Transverse colon (tissue), 4 donors: ENCODE measurements around the gene AIRE. TPM values are rescaled to one million over a fixed set of nuclear protein-coding genes. Genes with fewer than 3 reads are reported as not detected.
A peak's percentile ranks its signal among the peaks of the same experiment; 100 is the strongest.
"Not testable (repeated sequence)": the region's sequence is repeated elsewhere in the genome, so short reads cannot be mapped to it uniquely, and the experiment has no call there.

Experiments
- DNase-seq: peaks from one replicate; pipeline ENCODE4 v3.0.0-alpha.2; 2019
- H3K27ac ChIP-seq, 4 donors: fragments of 200-600 bp; sonication (generic); 2 replicates each; pipeline ENCODE4 v1.5.1; 2016 to 2018; ENCODE audit warnings: inconsistent platforms in 4 of 4
- H3K27me3 ChIP-seq: fragments of 200-600 bp; sonication (generic); 2 replicates; pipeline ENCODE4 v1.5.1; 2017; ENCODE audit warnings: inconsistent platforms
- H3K36me3 ChIP-seq, 4 donors: fragments of 200-600 bp; sonication (generic); 2 replicates each; pipeline ENCODE4 v1.5.1; 2017 to 2019; ENCODE audit warnings: inconsistent platforms in 4 of 4
- H3K4me1 ChIP-seq, 4 donors: fragments of 200-600 bp; sonication (generic); 2 replicates each; pipeline ENCODE4 v1.5.1; 2017 to 2020; ENCODE audit warnings: inconsistent platforms in 4 of 4
- H3K4me3 ChIP-seq, 4 donors: fragments of 200-600 bp; sonication (generic); 1 replicate in 1 of 4; 2 replicates in 3 of 4; pipeline versions ENCODE4 v1.5.1 to v1.6.1; 2017 to 2019; ENCODE audit warnings: inconsistent platforms in 4 of 4
- H3K9me3 ChIP-seq, 2 donors: fragments of 200-600 bp; sonication (generic); 2 replicates each; pipeline ENCODE4 v1.5.1; 2017 to 2019; ENCODE audit warnings: inconsistent platforms in 2 of 2
- CTCF ChIP-seq, 5 experiments: fragments of 200-600 bp in 3 of 5; fragments of 450-650 bp in 2 of 5; sonication (generic) in 3 of 5; IDR thresholded peaks; 1 replicate in 2 of 5; 2 replicates in 3 of 5; pipeline ENCODE4 v1.5.1; 2016 to 2017; ENCODE audit warnings: antibody characterized with exemption in 5 of 5, inconsistent platforms in 3 of 5, mild to moderate bottlenecking in 2 of 5, moderate library complexity in 1 of 5
- EP300 ChIP-seq: sonication (generic); formaldehyde crosslinking; IDR thresholded peaks from one replicate; pipeline ENCODE4 v1.6.1; 2017; ENCODE audit warnings: antibody characterized with exemption, low read depth
- POLR2A ChIP-seq: fragments of 450-650 bp; IDR thresholded peaks from one replicate; pipeline ENCODE4 v1.6.1; 2016; ENCODE audit warnings: antibody characterized with exemption, mild to moderate bottlenecking, moderate library complexity
- POLR2AphosphoS5 ChIP-seq, 3 donors: sonication (generic); formaldehyde crosslinking; IDR thresholded peaks; one replicate each; pipeline ENCODE4 v1.6.1; 2016; ENCODE audit warnings: antibody characterized with exemption in 3 of 3
- WGBS, 2 donors: methylation state at CpG; one replicate each; pipeline ENCODE4 v1.1.5; 2018; ENCODE audit warnings: low coverage in 1 of 2; 5-methylcytosine and 5-hydroxymethylcytosine counted together
- in situ Hi-C, 4 donors: fragments of 200-750 bp; cut with MboI; loops; one replicate each; pipeline versions ENCODE4 v1.15.0 to v1.15.1; 2017; ENCODE audit warnings: low sequenced_read_pairs in 3 of 4, low pct_ligation_motif_present in 1 of 4, low pct_unique_long_range_greater_than_20kb in 1 of 4
- intact Hi-C: fragments of 100-400 bp; cut with DNase I; formaldehyde crosslinking; loops from one replicate; pipeline ENCODE4 v1.15.1; 2023; ENCODE audit warnings: low total_unique reads
- total RNA-seq, 4 donors: library from RNA; depleted of rRNA; stranded (reverse); fragments of >200 nt; gene quantifications; one replicate each; pipeline ENCODE4 v1.1.0, GENCODE V29; 2016

Gene AIRE
- total RNA-seq, 4 donors from 2014 or later = not detected

- peak; percentile 95 to 99 (median 99) for TF ChIP-seq POLR2AphosphoS5 (IDR thresholded peaks at IDR 0.05)
- TF ChIP-seq CTCF (IDR thresholded peaks at IDR 0.05) = peak in 1 of 5 experiments; percentile 24
- TF ChIP-seq POLR2A = peak; percentile 97
- peak; percentile 35 for TF ChIP-seq EP300
- intact Hi-C loops (loop anchor here (10.0 kb wide), 1 partner anchor 116 kb away; the partner anchor contains the start of gene LRRC3), in situ Hi-C loops (no loop called here)
- 0 to 1% methylated on average over 1 to 53 of the region's 90 CpGs for WGBS, 2 donors
- peaks cover 0 to 4% (median 0%) of the 10 kb centered on the region in 4 donors for H3K36me3 ChIP-seq
- peak within 1 kb of the TSS; percentile 91 to 97 (median 95) for H3K27ac ChIP-seq
- H3K4me3 ChIP-seq = peak within 1 kb of the TSS; percentile 33 to 66 (median 58)
- H3K27me3 ChIP-seq = no peaks in the 10 kb centered on the region
- H3K9me3 ChIP-seq = no peaks in the 10 kb centered on the region
- peak; percentile 95 for DNase-seq
- H3K4me1 ChIP-seq = peaks cover 6 to 18% (median 14%) of the 10 kb centered on the region in 4 donors
Observed at GRCh38 chr21:44338971-44339910, 53.6 kb downstream of the AIRE start, which contains the start of gene CFAP410. TSS of gene CFAP410 (minus strand) at chr21:44339390. CDS start at chr21:44339194, 196 bp downstream.

GRCh38 chr21:44341726-44342458 lies 56.2 kb downstream of the AIRE start:
- intact Hi-C loops, H3K27ac ChIP-seq: not testable (repeated sequence)

GRCh38 chr21:44342981-44343380 lies 57.3 kb downstream of the AIRE start:
- in situ Hi-C loops = loop anchor here in 1 of 4 donors (10.0 kb wide), 1 partner anchor 112 kb away; the partner anchor contains the start of gene LRRC3

More at GRCh38 chr21:44341726-44342458, 56.2 kb downstream of the AIRE start:
- 78 to 82% methylated on average over 8 to 12 of the region's 12 CpGs for WGBS, 2 donors
- not testable (repeated sequence) for H3K27me3 ChIP-seq, H3K9me3 ChIP-seq, H3K4me3 ChIP-seq, DNase-seq, H3K36me3 ChIP-seq
- in situ Hi-C loops = loop anchor here in 1 of 4 donors (10.0 kb wide), 1 partner anchor 113 kb away; the partner anchor contains the start of gene LRRC3
- H3K4me1 ChIP-seq = peaks cover 6 to 18% (median 14%) of the 10 kb centered on the region in 4 donors

DNA sequence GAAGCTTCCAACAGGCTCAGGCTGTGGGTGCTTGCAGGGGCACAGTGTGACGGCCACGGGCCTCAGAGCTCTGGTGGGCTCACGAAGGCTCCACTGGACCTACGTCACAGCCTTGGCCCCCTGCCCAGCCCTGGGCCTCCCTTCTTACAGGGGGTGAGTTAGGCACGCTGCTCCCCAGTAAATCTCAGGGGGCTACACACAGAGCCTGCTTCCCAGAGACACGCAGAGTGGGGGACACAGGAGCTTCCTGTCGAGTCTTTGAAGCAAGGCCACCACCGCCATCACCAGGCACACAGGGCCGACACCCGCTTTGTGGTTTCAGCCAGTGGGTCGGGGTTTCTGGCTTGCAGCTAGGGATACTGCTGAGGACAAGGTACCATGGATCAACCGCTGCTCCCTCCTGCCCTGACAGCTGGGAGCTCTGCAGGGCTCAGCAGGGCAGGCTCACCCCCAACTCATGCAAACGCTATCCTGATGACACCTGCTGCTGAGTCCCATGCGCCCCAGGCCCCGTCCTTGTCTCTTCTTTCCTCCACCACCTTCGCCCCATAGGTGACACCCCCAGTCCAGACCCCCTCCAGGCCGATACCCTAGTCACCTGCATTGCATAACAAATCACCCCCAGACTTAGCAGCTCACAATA lies 59.0 kb downstream of the AIRE start:
- peaks cover 0 to 6% (median 6%) of the 10 kb centered on the region in 4 donors for H3K4me1 ChIP-seq
- H3K27ac ChIP-seq = no peak overlapping the region
- 82% methylated on average over 16 of the region's 17 CpGs; no CpG with 5 or more reads in 1 of the 2 donors for WGBS, 2 donors
- H3K4me3 ChIP-seq = no peak overlapping the region
- H3K27me3 ChIP-seq = peaks cover 18% of the 10 kb centered on the region
- no peaks in the 10 kb centered on the region for H3K36me3 ChIP-seq
- in situ Hi-C loops = loop anchor here in 1 of 4 donors (10.0 kb wide), 1 partner anchor 110 kb away; the partner anchor contains the start of gene LRRC3
- DNase-seq = no peak
- H3K9me3 ChIP-seq = no peaks in the 10 kb centered on the region
- intact Hi-C loops = no loop called here
- TF ChIP-seq EP300 = no peak
- TF ChIP-seq CTCF (IDR thresholded peaks at IDR 0.05) = no peak
- no peak for TF ChIP-seq POLR2A
- TF ChIP-seq POLR2AphosphoS5 (IDR thresholded peaks at IDR 0.05) = no peak

More at GRCh38 chr21:44342981-44343380, 57.3 kb downstream of the AIRE start:
- H3K9me3 ChIP-seq, H3K27ac ChIP-seq, DNase-seq, intact Hi-C loops, H3K36me3 ChIP-seq, H3K4me3 ChIP-seq, H3K27me3 ChIP-seq: not testable (repeated sequence)
- WGBS, 2 donors = 70 to 81% methylated on average over 8 of the region's 8 CpGs
- peaks cover 6 to 13% (median 9%) of the 10 kb centered on the region in 4 donors for H3K4me1 ChIP-seq
